A673 (cell line): ENCODE results near the gene SESN1. TPM values are rescaled to one million over a fixed set of nuclear protein-coding genes. Genes with fewer than 3 reads are reported as not detected.
"Not testable (repeated sequence)": the region's sequence is repeated elsewhere in the genome, so short reads cannot be mapped to it uniquely, and the experiment has no call there.

Source experiments
- BruUV-seq: library from RNA; stranded (reverse); fragments of 400-500 nt; replicated peaks from 2 replicates; lab custom pipeline; 2021; lab: Mats Ljungman, UMichigan
- CTCF ChIA-PET: fragments of 300-600 bp; sonication (Branson Sonifier 250); formaldehyde crosslinking; loops from one replicate; lab custom pipeline; 2022; ENCODE audit warnings: antibody characterized with exemption; lab: Charles Lee
- POLR2A ChIA-PET: fragments of 300-600 bp; sonication (Branson Sonifier 250); formaldehyde crosslinking; loops from one replicate; lab custom pipeline; 2022; ENCODE audit warnings: antibody characterized with exemption; ENCODE audit not compliant: low non-redundant PET; lab: Charles Lee
- DNase-seq: peaks from one replicate; pipeline ENCODE4 v3.0.0-alpha.2; 2015; ENCODE audit warnings: low spot score
- H3K27ac ChIP-seq: fragments of 200-600 bp; sonication (generic); 2 replicates; pipeline ENCODE4 v1.5.1; 2016; ENCODE audit warnings: mixed run types, low read depth, mild to moderate bottlenecking, mixed read lengths, antibody characterized with exemption, low read length; ENCODE audit not compliant: poor library complexity, severe bottlenecking
- H3K27me3 ChIP-seq: fragments of 200-600 bp; sonication (generic); replicated peaks from 2 replicates; pipeline ENCODE4 v1.6.1; 2017; ENCODE audit warnings: mixed run types, low read depth, mild to moderate bottlenecking, mixed read lengths, antibody characterized with exemption, low read length; ENCODE audit not compliant: insufficient read depth, poor library complexity
- H3K36me3 ChIP-seq: fragments of 200-600 bp; sonication (generic); 2 replicates; pipeline ENCODE4 v1.6.1; 2016; ENCODE audit warnings: mixed run types, mild to moderate bottlenecking, mixed read lengths, antibody characterized with exemption, low read length; ENCODE audit not compliant: insufficient read depth, poor library complexity, severe bottlenecking
- H3K4me1 ChIP-seq: fragments of 200-600 bp; sonication (generic); 2 replicates; pipeline ENCODE4 v1.6.1; 2017; ENCODE audit warnings: mixed run types, mild to moderate bottlenecking, mixed read lengths, antibody characterized with exemption, low read length; ENCODE audit not compliant: insufficient read depth, poor library complexity, severe bottlenecking
- H3K4me3 ChIP-seq: fragments of 200-600 bp; sonication (generic); 2 replicates; pipeline ENCODE4 v1.5.1; 2016; ENCODE audit warnings: low read depth, mixed run types, mild to moderate bottlenecking, mixed read lengths, low read length; ENCODE audit not compliant: poor library complexity, severe bottlenecking
- H3K9me3 ChIP-seq: fragments of 200-600 bp; sonication (generic); 2 replicates; pipeline ENCODE4 v1.6.1; 2016; ENCODE audit warnings: mixed run types, low read depth, mild to moderate bottlenecking, mixed read lengths, antibody characterized with exemption, low read length; ENCODE audit not compliant: poor library complexity, severe bottlenecking
- CTCF ChIP-seq: fragments of 300-800, 200-600 bp; sonication (generic); conservative IDR thresholded peaks from 2 replicates; pipeline ENCODE4 v1.5.1; 2017; ENCODE audit warnings: low read depth, mild to moderate bottlenecking, antibody characterized with exemption, low read length, moderate library complexity, mixed read lengths
- EZH2 ChIP-seq: fragments of 200-600 bp; sonication (generic); IDR thresholded peaks from 2 replicates; pipeline ENCODE4 v1.6.1; 2017; ENCODE audit warnings: borderline replicate concordance, low read depth, mild to moderate bottlenecking, mixed read lengths, antibody characterized with exemption, low read length; ENCODE audit not compliant: poor library complexity, severe bottlenecking
- intact Hi-C: fragments of 100-400 bp; cut with micrococcal nuclease; formaldehyde crosslinking; loops from one replicate; pipeline ENCODE4 v1.10.0; 2022; ENCODE audit not compliant: unreplicated experiment
- total RNA-seq: library from RNA; stranded (reverse); gene quantifications from 2 replicates; pipeline ENCODE4 v1.2.3, GENCODE V29; 2021

Gene SESN1
- total RNA-seq, 1 experiment from 2014 or later: 4.1 TPM

DNA sequence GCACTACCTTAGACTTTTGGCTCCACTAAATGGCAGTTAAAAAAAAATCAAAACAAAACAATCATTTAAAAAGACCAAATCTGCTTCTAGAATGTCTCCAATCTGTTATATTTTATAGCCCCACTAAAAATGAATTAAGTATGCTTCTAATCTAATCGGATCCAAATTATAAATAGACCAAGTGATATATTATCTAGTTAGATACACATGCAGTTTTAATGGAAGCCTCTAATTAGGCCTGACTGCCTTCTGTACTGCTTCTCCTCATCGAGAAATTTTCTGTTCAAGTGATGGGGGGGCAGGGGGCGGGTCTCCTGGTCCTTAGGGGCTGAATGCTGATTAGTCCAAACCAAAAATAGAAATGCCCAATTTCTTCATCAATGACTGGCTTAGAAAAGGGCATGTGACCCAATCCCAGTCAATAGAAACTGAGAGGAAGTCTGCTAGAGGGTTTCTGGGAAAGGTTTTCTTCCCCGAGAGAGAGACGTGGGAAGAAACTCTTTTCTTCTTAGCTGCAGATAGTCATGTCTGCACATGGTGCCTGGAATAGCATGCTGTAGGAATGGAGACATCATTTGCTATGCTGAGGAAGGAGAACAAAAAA, 6.9 kb downstream of the SESN1 start:
- no peaks in the 10 kb centered on the region for H3K9me3 ChIP-seq
- no peak overlapping the region for H3K27ac ChIP-seq
- DNase-seq: no peak
- TF ChIP-seq CTCF: no peak
- TF ChIP-seq EZH2: no peak
- BruUV-seq: no TSS peak
- no peaks in the 10 kb centered on the region for H3K27me3 ChIP-seq
- H3K36me3 ChIP-seq: no peaks in the 10 kb centered on the region
- ChIA-PET POLR2A (no interaction called here), CTCF (no interaction called here)
- no peak overlapping the region for H3K4me3 ChIP-seq
- peaks cover 7% of the 10 kb centered on the region for H3K4me1 ChIP-seq
- intact Hi-C loops: no loop called here

DNA sequence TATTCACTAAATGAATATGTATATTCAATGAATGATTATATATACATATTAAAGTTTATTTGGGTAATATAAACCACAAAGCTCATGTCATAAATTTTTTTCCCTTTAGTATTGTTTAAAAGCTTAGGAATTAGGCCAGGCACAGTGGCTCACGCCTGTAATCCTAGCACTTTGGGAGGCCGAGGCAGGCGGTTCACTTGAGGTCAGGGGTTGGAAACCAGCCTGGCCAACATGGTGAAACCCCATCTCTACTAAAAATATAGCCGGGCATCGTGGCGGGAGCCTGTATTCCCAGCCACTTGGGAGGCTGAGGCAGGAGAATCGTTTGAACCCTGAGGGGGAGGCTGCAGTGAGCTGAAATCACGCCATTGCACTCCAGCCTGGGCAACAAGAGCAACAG, 10.5 kb downstream of the SESN1 start:
- DNase-seq, H3K36me3 ChIP-seq, POLR2A ChIA-PET, BruUV-seq, H3K27me3 ChIP-seq, CTCF ChIA-PET, intact Hi-C loops, H3K9me3 ChIP-seq, H3K4me3 ChIP-seq, H3K4me1 ChIP-seq, H3K27ac ChIP-seq: not testable (repeated sequence)

GRCh38 chr6:109083657-109084056, 11.0 kb downstream of the SESN1 start:
- BruUV-seq: no TSS peak
- no peaks in the 10 kb centered on the region for H3K4me1 ChIP-seq
- ChIA-PET CTCF (no interaction called here), POLR2A (no interaction called here)
- TF ChIP-seq CTCF (no peak), EZH2 (no peak)
- no peaks in the 10 kb centered on the region for H3K27me3 ChIP-seq
- intact Hi-C loops: no loop called here
- no peak overlapping the region for H3K27ac ChIP-seq
- H3K9me3 ChIP-seq: no peaks in the 10 kb centered on the region
- DNase-seq: no peak
- H3K4me3 ChIP-seq: no peak overlapping the region
- H3K36me3 ChIP-seq: no peaks in the 10 kb centered on the region

DNA sequence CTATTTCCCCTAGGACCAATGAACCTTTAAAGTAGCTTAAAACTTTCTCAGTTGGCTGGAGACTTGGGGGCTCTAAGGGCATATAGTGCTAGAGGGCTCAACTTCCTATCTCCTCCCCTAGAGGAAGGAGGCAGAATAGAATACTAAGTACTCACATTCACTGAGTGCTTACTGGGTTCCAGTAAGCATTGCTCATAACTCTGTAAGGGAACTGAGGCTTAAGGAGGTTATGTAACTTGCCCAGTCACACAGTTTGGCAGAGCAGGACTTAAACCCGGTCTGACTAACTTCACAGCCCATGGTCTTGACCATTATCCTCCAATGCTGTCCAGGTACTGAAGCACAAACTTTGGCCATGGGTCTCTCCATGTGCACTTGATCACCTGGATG, 12.5 kb downstream of the SESN1 start:
- intact Hi-C loops: no loop called here
- no TSS peak for BruUV-seq
- H3K36me3 ChIP-seq: no peaks in the 10 kb centered on the region
- ChIA-PET POLR2A (no interaction called here), CTCF (no interaction called here)
- H3K27ac ChIP-seq: no peak overlapping the region
- H3K4me3 ChIP-seq: no peak overlapping the region
- H3K4me1 ChIP-seq: no peaks in the 10 kb centered on the region
- H3K9me3 ChIP-seq: no peaks in the 10 kb centered on the region
- H3K27me3 ChIP-seq: no peaks in the 10 kb centered on the region
- TF ChIP-seq CTCF (no peak), EZH2 (no peak)
- no peak for DNase-seq
